Measurements from ENCODE around the gene AOPEP. TPM values are rescaled to one million over a fixed set of nuclear protein-coding genes. Genes with fewer than 3 reads are reported as not detected.

The AOPEP gene
- total RNA-seq, 1 donor from 2014 or later, result 75.3 TPM

- FAIRE-seq (no peak), DNase-seq (ENCODE audit: low read depth) (no peak)
- Mint-ChIP-seq H3K4me1 (ENCODE audit: low read depth, unreplicated experiment) (peaks cover 6% of the 10 kb centered on the region), H3K36me3 (ENCODE audit: low read depth, unreplicated experiment) (no peaks in the 10 kb centered on the region), H3K27me3 (ENCODE audit: low read depth, unreplicated experiment) (no peaks in the 10 kb centered on the region), H3K27ac (ENCODE audit: unreplicated experiment) (no peak overlapping the region), H3K4me3 (ENCODE audit: unreplicated experiment) (no peak overlapping the region), H3K9me3 (ENCODE audit: unreplicated experiment) (no peaks in the 10 kb centered on the region)
- TF ChIP-seq EZH2 (IDR thresholded peaks at IDR 0.05; ENCODE audit: insufficient read depth, low read length) (no peak), CTCF (IDR thresholded peaks at IDR 0.05; ENCODE audit: insufficient read depth, low read depth, low read length) (no peak)
- no peaks in the 10 kb centered on the region for H3K36me3 ChIP-seq (ENCODE audit: insufficient read depth, low read length)
- H4K20me1 ChIP-seq (ENCODE audit: insufficient read depth, low read length), result peaks cover 4% of the 10 kb centered on the region
- peaks cover 14% of the 10 kb centered on the region for H3K79me2 ChIP-seq (ENCODE audit: insufficient read depth, low read length)
- no peaks in the 10 kb centered on the region for H3K4me1 ChIP-seq (ENCODE audit: insufficient read depth, low read length)
- no peak overlapping the region for H2AFZ ChIP-seq (ENCODE audit: low read depth, low read length)
- no peak overlapping the region for H3K4me2 ChIP-seq (ENCODE audit: low read length)
- no peaks in the 10 kb centered on the region for H3K27me3 ChIP-seq (ENCODE audit: insufficient read depth, low read length)
- H3K9ac ChIP-seq (ENCODE audit: low read length), result no peak overlapping the region
- H3K4me3 ChIP-seq (ENCODE audit: insufficient read depth, low read depth, low read length), result no peak overlapping the region
- no peaks in the 10 kb centered on the region for H3K9me3 ChIP-seq (ENCODE audit: insufficient read depth, low read depth, low read length)
- no peak overlapping the region for H3K27ac ChIP-seq (ENCODE audit: low read depth, low read length)
These were observed 10.3 kb downstream of the AOPEP start for GRCh38 chr9:94736759-94737158.

DNA sequence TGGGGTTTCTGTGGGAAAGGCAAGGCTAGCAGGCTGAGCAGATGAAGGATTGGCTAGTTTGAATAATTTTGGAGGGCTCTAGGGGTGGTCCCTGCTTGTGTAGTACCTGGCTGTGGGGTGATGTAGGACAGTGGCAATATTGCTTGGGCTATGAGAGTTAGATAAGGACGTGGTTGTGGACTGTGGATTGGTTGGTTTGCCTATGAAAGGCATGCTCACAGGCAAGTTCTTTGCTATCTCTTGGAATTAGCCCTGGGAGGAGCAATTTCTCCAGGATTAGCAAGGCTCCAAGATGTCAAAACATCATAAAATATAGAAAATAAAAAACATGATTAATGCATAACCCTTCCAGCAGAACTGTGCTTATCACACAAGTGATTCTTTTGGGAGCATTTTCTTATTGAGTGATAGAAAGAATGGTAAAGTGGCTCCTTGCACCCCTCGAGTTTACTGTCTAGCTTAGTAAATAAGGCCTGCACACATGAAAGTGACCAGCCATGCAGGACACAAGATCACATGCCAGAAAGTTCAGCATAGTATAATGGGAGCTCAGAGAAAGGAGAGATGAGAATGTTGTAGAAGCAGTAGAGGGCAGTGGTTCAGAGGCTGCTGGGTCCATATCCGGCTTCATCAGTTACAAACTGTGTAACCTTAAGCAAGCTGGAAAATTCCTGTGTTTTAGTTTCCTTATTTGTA lies 13.8 kb downstream of the AOPEP start:
- no peak overlapping the region for H3K4me3 Mint-ChIP-seq (ENCODE audit: unreplicated experiment)
- H2AFZ ChIP-seq (ENCODE audit: low read depth, low read length), result no peak overlapping the region
- H3K9me3 ChIP-seq (ENCODE audit: insufficient read depth, low read depth, low read length), result no peaks in the 10 kb centered on the region
- H3K4me1 ChIP-seq (ENCODE audit: insufficient read depth, low read length), result no peaks in the 10 kb centered on the region
- peaks cover 14% of the 10 kb centered on the region for H3K79me2 ChIP-seq (ENCODE audit: insufficient read depth, low read length)
- peaks cover 4% of the 10 kb centered on the region for H4K20me1 ChIP-seq (ENCODE audit: insufficient read depth, low read length)
- TF ChIP-seq CTCF (IDR thresholded peaks at IDR 0.05; ENCODE audit: insufficient read depth, low read depth, low read length) (no peak), EZH2 (IDR thresholded peaks at IDR 0.05; ENCODE audit: insufficient read depth, low read length) (no peak)
- H3K36me3 Mint-ChIP-seq (ENCODE audit: low read depth, unreplicated experiment), result peaks cover 5% of the 10 kb centered on the region
- no peak overlapping the region for H3K4me2 ChIP-seq (ENCODE audit: low read length)
- H3K4me3 ChIP-seq (ENCODE audit: insufficient read depth, low read depth, low read length), result no peak overlapping the region
- H3K27ac Mint-ChIP-seq (ENCODE audit: unreplicated experiment), result no peak overlapping the region
- H3K27me3 Mint-ChIP-seq (ENCODE audit: low read depth, unreplicated experiment), result no peaks in the 10 kb centered on the region
- peaks cover 13% of the 10 kb centered on the region for H3K4me1 Mint-ChIP-seq (ENCODE audit: low read depth, unreplicated experiment)
- no peak for DNase-seq (ENCODE audit: low read depth)
- FAIRE-seq, result no peak
- H3K9me3 Mint-ChIP-seq (ENCODE audit: unreplicated experiment), result no peaks in the 10 kb centered on the region
- H3K9ac ChIP-seq (ENCODE audit: low read length), result no peak overlapping the region
- no peaks in the 10 kb centered on the region for H3K27me3 ChIP-seq (ENCODE audit: insufficient read depth, low read length)
- no peaks in the 10 kb centered on the region for H3K36me3 ChIP-seq (ENCODE audit: insufficient read depth, low read length)
- H3K27ac ChIP-seq (ENCODE audit: low read depth, low read length), result no peak overlapping the region

GRCh38 chr9:94741866-94742265 lies 15.4 kb downstream of the AOPEP start:
- Histone ChIP-seq H2AFZ (ENCODE audit: low read depth, low read length) (no peak overlapping the region), H3K9me3 (ENCODE audit: insufficient read depth, low read depth, low read length) (no peaks in the 10 kb centered on the region), H3K4me1 (ENCODE audit: insufficient read depth, low read length) (no peaks in the 10 kb centered on the region), H3K4me2 (ENCODE audit: low read length) (no peak overlapping the region), H4K20me1 (ENCODE audit: insufficient read depth, low read length) (peaks cover 4% of the 10 kb centered on the region), H3K9ac (ENCODE audit: low read length) (no peak overlapping the region), H3K4me3 (ENCODE audit: insufficient read depth, low read depth, low read length) (no peak overlapping the region), H3K36me3 (ENCODE audit: insufficient read depth, low read length) (no peaks in the 10 kb centered on the region), H3K27me3 (ENCODE audit: insufficient read depth, low read length) (no peaks in the 10 kb centered on the region), H3K79me2 (ENCODE audit: insufficient read depth, low read length) (peaks cover 9% of the 10 kb centered on the region), H3K27ac (ENCODE audit: low read depth, low read length) (no peak overlapping the region)
- H3K27ac Mint-ChIP-seq (ENCODE audit: unreplicated experiment), result no peak overlapping the region
- H3K4me1 Mint-ChIP-seq (ENCODE audit: low read depth, unreplicated experiment), result peaks cover 13% of the 10 kb centered on the region
- H3K27me3 Mint-ChIP-seq (ENCODE audit: low read depth, unreplicated experiment), result no peaks in the 10 kb centered on the region
- H3K36me3 Mint-ChIP-seq (ENCODE audit: low read depth, unreplicated experiment), result peaks cover 5% of the 10 kb centered on the region
- TF ChIP-seq EZH2 (IDR thresholded peaks at IDR 0.05; ENCODE audit: insufficient read depth, low read length), result no peak
- TF ChIP-seq CTCF (IDR thresholded peaks at IDR 0.05; ENCODE audit: insufficient read depth, low read depth, low read length), result no peak
- H3K9me3 Mint-ChIP-seq (ENCODE audit: unreplicated experiment), result peaks cover 2% of the 10 kb centered on the region
- FAIRE-seq, result no peak
- DNase-seq (ENCODE audit: low read depth), result no peak
- no peak overlapping the region for H3K4me3 Mint-ChIP-seq (ENCODE audit: unreplicated experiment)

Measured in astrocyte (in vitro differentiated cells and primary cell).